HEK293T (cell line): ENCODE results near the gene BLOC1S1.

ENCODE experiments used
- ARNT ChIP-seq: fragments of 450-650 bp; IDR thresholded peaks from 2 replicates; pipeline ENCODE4 v1.6.1; 2017; ENCODE audit warnings: mild to moderate bottlenecking
- ELF4 ChIP-seq: fragments of 450-650 bp; IDR thresholded peaks from 2 replicates; pipeline ENCODE4 v1.6.1; 2017; ENCODE audit warnings: antibody characterized with exemption
- FOXK2 ChIP-seq: fragments of 450-650 bp; IDR thresholded peaks from 2 replicates; pipeline ENCODE4 v1.6.1; 2016; ENCODE audit warnings: mild to moderate bottlenecking
- FOXM1 ChIP-seq: fragments of 450-650 bp; IDR thresholded peaks from 2 replicates; pipeline ENCODE4 v1.6.1; 2017; ENCODE audit warnings: mild to moderate bottlenecking, borderline replicate concordance
- HDGF ChIP-seq: fragments of 450-650 bp; IDR thresholded peaks from 2 replicates; pipeline ENCODE4 v1.6.1; 2017; ENCODE audit warnings: antibody characterized with exemption, borderline replicate concordance
- L3MBTL2 ChIP-seq: fragments of 450-650 bp; conservative IDR thresholded peaks from 2 replicates; pipeline ENCODE4 v1.6.1; 2016; ENCODE audit warnings: mild to moderate bottlenecking
- LEF1 ChIP-seq: fragments of 450-650 bp; IDR thresholded peaks from 2 replicates; pipeline ENCODE4 v1.6.1; 2017; ENCODE audit warnings: mild to moderate bottlenecking, borderline replicate concordance
- NFRKB ChIP-seq: fragments of 450-650 bp; IDR thresholded peaks from 2 replicates; pipeline ENCODE4 v1.6.1; 2016; ENCODE audit warnings: mild to moderate bottlenecking, moderate library complexity
- SP1 ChIP-seq: fragments of 450-650 bp; IDR thresholded peaks from 2 replicates; pipeline ENCODE4 v1.6.1; 2017
- SUZ12 ChIP-seq: fragments of 450-650 bp; IDR thresholded peaks from 2 replicates; pipeline ENCODE4 v1.6.1; 2016; ENCODE audit warnings: mild to moderate bottlenecking
- TARDBP ChIP-seq: fragments of 450-650 bp; IDR thresholded peaks from 2 replicates; pipeline ENCODE4 v1.6.1; 2016
- ZNF384 ChIP-seq: fragments of 450-650 bp; IDR thresholded peaks from 2 replicates; pipeline ENCODE4 v1.6.1; 2016
- TF ChIP-seq, protein P1 (sequence below): fragments of 450-650 bp; IDR thresholded peaks from 2 replicates; pipeline ENCODE4 v1.6.1; 2016

DNA sequence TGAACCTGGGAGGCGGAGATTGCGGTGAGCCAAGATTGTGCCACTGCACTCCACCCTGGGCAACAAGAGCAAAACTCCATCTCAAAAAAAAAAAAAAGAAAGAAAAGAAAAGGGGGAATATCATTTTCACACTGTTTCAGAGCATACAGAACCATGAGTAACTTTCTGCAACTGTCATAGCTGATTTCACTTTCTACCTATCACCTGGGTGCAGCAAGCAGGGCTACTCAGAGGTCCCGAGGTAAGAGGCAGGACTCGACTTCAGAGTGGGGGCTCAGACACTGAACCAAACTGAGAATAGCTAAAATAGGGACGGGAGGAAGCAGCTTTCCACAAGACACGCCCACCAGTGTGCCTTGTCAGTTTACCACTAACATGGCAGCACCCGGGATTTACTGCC, 49.3 kb upstream of the BLOC1S1 start:
- TF ChIP-seq SP1 (no peak), SUZ12 (no peak), FOXK2 (no peak), ZNF384 (no peak), ELF4 (no peak), NFRKB (no peak), HDGF (no peak), LEF1 (no peak), FOXM1 (no peak), ARNT (no peak), TARDBP (no peak), L3MBTL2 (no peak)
- TF ChIP-seq, protein P1, sequence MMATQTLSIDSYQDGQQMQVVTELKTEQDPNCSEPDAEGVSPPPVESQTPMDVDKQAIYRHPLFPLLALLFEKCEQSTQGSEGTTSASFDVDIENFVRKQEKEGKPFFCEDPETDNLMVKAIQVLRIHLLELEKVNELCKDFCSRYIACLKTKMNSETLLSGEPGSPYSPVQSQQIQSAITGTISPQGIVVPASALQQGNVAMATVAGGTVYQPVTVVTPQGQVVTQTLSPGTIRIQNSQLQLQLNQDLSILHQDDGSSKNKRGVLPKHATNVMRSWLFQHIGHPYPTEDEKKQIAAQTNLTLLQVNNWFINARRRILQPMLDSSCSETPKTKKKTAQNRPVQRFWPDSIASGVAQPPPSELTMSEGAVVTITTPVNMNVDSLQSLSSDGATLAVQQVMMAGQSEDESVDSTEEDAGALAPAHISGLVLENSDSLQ, result no peak
